BJ (cell line): Measurements from ENCODE around the gene ADCY9. TPM values are rescaled to one million over a fixed set of nuclear protein-coding genes. Genes with fewer than 3 reads are reported as not detected.
"Not testable (repeated sequence)": the region's sequence is repeated elsewhere in the genome, so short reads cannot be mapped to it uniquely, and the experiment has no call there.

Experiments
- CTCF ChIA-PET: fragments of 350-600 bp; formaldehyde crosslinking; extraction: SDS; loops from one replicate; lab custom pipeline; 2021; ENCODE audit warnings: antibody characterized with exemption, inconsistent platforms; lab: Yijun Ruan, JAX
- POLR2A ChIA-PET: fragments of 300-600 bp; sonication (Branson Sonifier 250); formaldehyde crosslinking; extraction: SDS; loops from one replicate; lab custom pipeline; 2021; ENCODE audit warnings: antibody characterized with exemption; lab: Charles Lee
- DNase-seq: peaks from one replicate; pipeline ENCODE4 v3.0.0-alpha.2; 2011; ENCODE audit warnings: low read depth
- H3K27me3 ChIP-seq: 2 replicates; pipeline ENCODE4 v1.6.0; 2011; ENCODE audit warnings: low read length; ENCODE audit not compliant: control insufficient read depth, insufficient read depth
- H3K36me3 ChIP-seq: 2 replicates; pipeline ENCODE4 v1.5.1; 2011; ENCODE audit warnings: low read length; ENCODE audit not compliant: control insufficient read depth, insufficient read depth
- H3K4me3 ChIP-seq: 2 replicates; pipeline ENCODE4 v1.5.1; 2011; ENCODE audit warnings: low read depth, mild to moderate bottlenecking, control low read depth, low read length
- polyA plus RNA-seq: library from polyadenylated mRNA; depleted of rRNA; stranded (reverse); fragments of >200 nt; gene quantifications from 2 replicates; pipeline ENCODE4 v1.2.3, GENCODE V29; 2011
- TF ChIP-seq, protein P1 (sequence below): IDR thresholded peaks from 2 replicates; pipeline ENCODE4 v1.5.1; 2011; ENCODE audit warnings: low read depth, mild to moderate bottlenecking, control low read depth, inconsistent platforms, low read length, moderate library complexity; ENCODE audit not compliant: insufficient read depth

ADCY9 gene
- polyA plus RNA-seq, 1 experiment: 28.2 TPM

- TF ChIP-seq, protein P1, sequence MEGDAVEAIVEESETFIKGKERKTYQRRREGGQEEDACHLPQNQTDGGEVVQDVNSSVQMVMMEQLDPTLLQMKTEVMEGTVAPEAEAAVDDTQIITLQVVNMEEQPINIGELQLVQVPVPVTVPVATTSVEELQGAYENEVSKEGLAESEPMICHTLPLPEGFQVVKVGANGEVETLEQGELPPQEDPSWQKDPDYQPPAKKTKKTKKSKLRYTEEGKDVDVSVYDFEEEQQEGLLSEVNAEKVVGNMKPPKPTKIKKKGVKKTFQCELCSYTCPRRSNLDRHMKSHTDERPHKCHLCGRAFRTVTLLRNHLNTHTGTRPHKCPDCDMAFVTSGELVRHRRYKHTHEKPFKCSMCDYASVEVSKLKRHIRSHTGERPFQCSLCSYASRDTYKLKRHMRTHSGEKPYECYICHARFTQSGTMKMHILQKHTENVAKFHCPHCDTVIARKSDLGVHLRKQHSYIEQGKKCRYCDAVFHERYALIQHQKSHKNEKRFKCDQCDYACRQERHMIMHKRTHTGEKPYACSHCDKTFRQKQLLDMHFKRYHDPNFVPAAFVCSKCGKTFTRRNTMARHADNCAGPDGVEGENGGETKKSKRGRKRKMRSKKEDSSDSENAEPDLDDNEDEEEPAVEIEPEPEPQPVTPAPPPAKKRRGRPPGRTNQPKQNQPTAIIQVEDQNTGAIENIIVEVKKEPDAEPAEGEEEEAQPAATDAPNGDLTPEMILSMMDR: no peak
- no peak for DNase-seq
- no peaks in the 10 kb centered on the region for H3K36me3 ChIP-seq
- peaks cover 3% of the 10 kb centered on the region for H3K27me3 ChIP-seq
- CTCF ChIA-PET: interaction anchor here (0.6 to 1.2 kb wide), 3 partner anchors 9 to 168 kb away, joined by 3 to 6 read pairs (median 3); no protein-coding TSS in a partner anchor
- POLR2A ChIA-PET: no interaction called here
- H3K4me3 ChIP-seq: no peak overlapping the region
Observed at GRCh38 chr16:4157376-4157825, 41.2 kb upstream of the ADCY9 start.

GRCh38 chr16:4156503-4156902, 40.3 kb upstream of the ADCY9 start:
- POLR2A ChIA-PET, H3K4me3 ChIP-seq, DNase-seq, H3K36me3 ChIP-seq, H3K27me3 ChIP-seq: not testable (repeated sequence)
- CTCF ChIA-PET: interaction anchor here (0.8 to 1.4 kb wide), 3 partner anchors 10 to 97 kb away, joined by 3 to 6 read pairs (median 3); no protein-coding TSS in a partner anchor

DNA sequence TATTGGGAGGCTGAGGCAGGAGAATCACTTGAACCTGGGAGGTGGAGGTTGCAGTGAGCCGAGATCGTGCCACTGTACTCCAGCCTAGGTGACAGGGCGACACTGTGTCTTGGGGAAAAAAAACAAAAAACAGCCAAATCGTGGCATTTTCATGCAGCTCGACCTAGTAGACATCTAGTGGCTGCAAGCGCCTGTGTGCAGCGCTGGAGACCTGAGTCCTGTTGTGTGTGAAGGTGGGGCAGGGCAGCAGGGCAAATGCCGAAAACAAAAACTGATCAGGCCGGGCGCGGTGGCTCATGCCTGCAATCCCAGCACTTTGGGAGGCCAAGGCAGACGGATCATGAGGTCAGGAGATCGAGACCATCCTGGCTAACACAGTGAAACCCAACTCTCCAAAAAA, 37.1 kb upstream of the ADCY9 start:
- CTCF ChIA-PET: interaction anchor here (0.6 kb wide), 1 partner anchor 50 kb away, joined by 3 read pairs; no protein-coding TSS in a partner anchor
- H3K4me3 ChIP-seq, POLR2A ChIA-PET, H3K27me3 ChIP-seq, H3K36me3 ChIP-seq, DNase-seq: not testable (repeated sequence)

- TF ChIP-seq, protein P1: no peak
- Histone ChIP-seq H3K27me3 (peaks cover 5% of the 10 kb centered on the region), H3K36me3 (no peaks in the 10 kb centered on the region), H3K4me3 (no peak overlapping the region)
- DNase-seq: no peak
- ChIA-PET CTCF (no interaction called here), POLR2A (no interaction called here)
Observed at GRCh38 chr16:4152267-4152666, 36.0 kb upstream of the ADCY9 start.

DNA sequence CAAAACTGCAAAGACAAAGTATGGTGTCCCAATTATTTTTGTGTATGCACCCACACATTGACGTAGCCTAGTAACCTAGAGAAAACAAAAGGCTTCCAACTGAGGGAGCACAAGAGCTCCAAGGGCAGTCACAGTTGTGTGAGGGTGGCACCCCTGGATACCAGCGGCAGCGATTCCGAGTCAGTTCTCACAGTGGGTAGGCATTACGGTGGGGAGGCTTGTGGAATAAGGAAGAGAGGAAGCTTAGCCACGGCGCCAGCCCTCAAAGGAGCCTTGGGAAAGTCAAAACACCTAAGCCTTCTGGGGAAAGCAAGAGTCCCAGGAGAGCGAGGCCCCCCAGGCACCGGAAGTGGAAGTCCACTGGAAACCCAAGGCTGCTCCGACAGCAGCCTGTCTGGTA, 31.0 kb upstream of the ADCY9 start:
- H3K27me3 ChIP-seq: peaks cover 2% of the 10 kb centered on the region
- CTCF ChIA-PET: interaction anchor here (0.6 kb wide), 1 partner anchor 22 kb away, joined by 3 read pairs; no protein-coding TSS in a partner anchor
- H3K36me3 ChIP-seq: no peaks in the 10 kb centered on the region
- no peak for DNase-seq
- POLR2A ChIA-PET: no interaction called here
- TF ChIP-seq, protein P1: no peak
- H3K4me3 ChIP-seq: no peak overlapping the region

- Histone ChIP-seq H3K27me3 (no peaks in the 10 kb centered on the region), H3K36me3 (no peaks in the 10 kb centered on the region), H3K4me3 (no peak overlapping the region)
- no peak for DNase-seq
- ChIA-PET POLR2A (no interaction called here), CTCF (interaction anchor here (1.2 kb wide), 1 partner anchor 43 kb away, joined by 3 read pairs; no protein-coding TSS in a partner anchor)
- TF ChIP-seq, protein P1: no peak
Observed at GRCh38 chr16:4142268-4142667, 26.0 kb upstream of the ADCY9 start.
